GM12872 (cell line): Measurements from ENCODE around the gene LSM14A.

Experiments
- CTCF ChIP-seq: IDR thresholded peaks from 3 replicates; pipeline ENCODE4 v1.5.1; 2011; ENCODE audit warnings: low read depth, mild to moderate bottlenecking, low read length, moderate library complexity; ENCODE audit not compliant: insufficient read depth

Gene LSM14A

GRCh38 chr19:34276614-34277013, 104.3 kb downstream of the LSM14A start:
- no peak for TF ChIP-seq CTCF

- TF ChIP-seq CTCF = no peak
Measured at GRCh38 chr19:34277244-34277643, 104.9 kb downstream of the LSM14A start.

GRCh38 chr19:34278783-34279182, 106.5 kb downstream of the LSM14A start:
- TF ChIP-seq CTCF = no peak
